ENCODE data around the gene SOX1.
A peak's percentile ranks its signal among the peaks of the same experiment; 100 is the strongest.

SOX1 gene

GRCh38 chr13:112077729-112078128 is 10.8 kb downstream of the SOX1 start:
- Histone ChIP-seq H3K36me3 (ENCODE audit: control insufficient read depth, insufficient read depth, low read length) (no peaks in the 10 kb centered on the region), H3K4me1 (ENCODE audit: control insufficient read depth, insufficient read depth, low read length) (peaks cover 24% of the 10 kb centered on the region), H3K9ac (ENCODE audit: low read depth, low read length) (no peak overlapping the region), H3K27me3 (ENCODE audit: control insufficient read depth, insufficient read depth, low read length) (peaks cover 55% of the 10 kb centered on the region), H3K4me3 (ENCODE audit: low read depth, low read length) (no peak overlapping the region), H3K9me3 (ENCODE audit: control insufficient read depth, insufficient read depth, low read length) (no peaks in the 10 kb centered on the region)

DNA sequence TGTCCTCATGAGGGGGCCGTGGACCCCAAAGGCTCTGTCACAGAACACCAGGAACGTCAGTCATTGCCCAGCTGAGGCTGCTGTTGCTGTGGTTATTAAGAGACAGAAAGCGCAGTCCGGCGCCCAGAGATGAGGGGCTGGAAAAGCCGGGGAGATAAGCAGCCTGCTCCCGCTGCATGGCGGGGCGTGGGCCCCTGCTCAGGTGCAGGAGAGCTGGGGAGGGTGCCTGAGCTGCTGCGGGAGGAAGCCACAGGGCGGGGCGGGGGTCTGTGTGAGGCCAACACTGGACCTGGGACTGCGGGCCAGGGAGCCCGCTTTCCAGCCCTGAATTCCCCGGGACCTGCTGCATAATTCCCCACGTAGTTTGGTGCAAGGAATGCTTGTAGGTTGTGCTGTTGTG is 11.3 kb downstream of the SOX1 start:
- no peak overlapping the region for H3K4me3 ChIP-seq (ENCODE audit: low read depth, low read length)
- H3K36me3 ChIP-seq (ENCODE audit: control insufficient read depth, insufficient read depth, low read length): no peaks in the 10 kb centered on the region
- H3K9ac ChIP-seq (ENCODE audit: low read depth, low read length): no peak overlapping the region
- H3K27me3 ChIP-seq (ENCODE audit: control insufficient read depth, insufficient read depth, low read length): peaks cover 55% of the 10 kb centered on the region
- H3K9me3 ChIP-seq (ENCODE audit: control insufficient read depth, insufficient read depth, low read length): no peaks in the 10 kb centered on the region
- peaks cover 24% of the 10 kb centered on the region for H3K4me1 ChIP-seq (ENCODE audit: control insufficient read depth, insufficient read depth, low read length)

- no peaks in the 10 kb centered on the region for H3K36me3 ChIP-seq (ENCODE audit: control insufficient read depth, insufficient read depth, low read length)
- H3K4me3 ChIP-seq (ENCODE audit: low read depth, low read length): peak overlapping the region; percentile 2
- no peaks in the 10 kb centered on the region for H3K9me3 ChIP-seq (ENCODE audit: control insufficient read depth, insufficient read depth, low read length)
- H3K9ac ChIP-seq (ENCODE audit: low read depth, low read length): no peak overlapping the region
- peaks cover 55% of the 10 kb centered on the region for H3K27me3 ChIP-seq (ENCODE audit: control insufficient read depth, insufficient read depth, low read length)
- H3K4me1 ChIP-seq (ENCODE audit: control insufficient read depth, insufficient read depth, low read length): peaks cover 24% of the 10 kb centered on the region
Measured at GRCh38 chr13:112078879-112079531, 12.1 kb downstream of the SOX1 start.

DNA sequence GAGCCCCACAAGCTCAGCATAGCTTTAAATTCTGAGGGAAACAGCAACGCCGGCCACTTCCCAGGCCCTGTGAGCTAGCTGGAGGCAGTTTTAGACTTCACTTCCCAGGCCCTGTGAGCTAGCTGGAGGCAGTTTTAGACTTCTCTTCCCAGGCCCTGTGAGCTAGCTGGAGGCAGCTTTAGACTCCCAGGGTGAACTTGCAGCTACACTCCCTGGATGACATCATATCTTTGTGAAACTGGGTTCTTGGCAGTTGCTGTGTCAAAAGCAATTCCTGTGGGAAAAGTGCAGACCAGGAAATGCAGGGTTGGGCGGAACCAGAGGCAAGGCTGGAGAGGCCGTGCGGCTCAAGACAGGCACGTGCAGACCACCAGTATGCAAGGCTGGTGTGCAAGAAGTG is 12.7 kb downstream of the SOX1 start:
- peaks cover 4% of the 10 kb centered on the region for H3K9me3 ChIP-seq (ENCODE audit: control insufficient read depth, insufficient read depth, low read length)

DNA sequence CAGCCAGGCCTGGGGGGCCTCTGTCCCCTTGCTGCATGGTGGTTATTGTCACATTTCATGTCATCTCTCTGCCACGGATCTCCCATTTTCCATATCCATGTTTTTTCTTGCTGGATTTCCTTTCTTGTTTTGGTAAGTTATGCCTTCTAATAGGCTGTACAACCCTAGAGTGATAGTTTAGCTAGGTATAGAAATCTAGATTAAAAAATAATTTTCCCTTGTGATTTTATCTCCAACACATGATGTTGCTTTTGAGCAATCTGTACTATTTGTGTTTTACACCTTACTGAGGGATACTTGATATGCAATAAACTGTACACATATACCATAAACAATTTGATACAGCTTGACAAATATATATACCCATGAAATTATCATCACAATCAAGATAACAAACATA is 17.0 kb downstream of the SOX1 start:
- H3K9me3 ChIP-seq (ENCODE audit: control insufficient read depth, insufficient read depth, low read length): peaks cover 14% of the 10 kb centered on the region
- H3K27me3 ChIP-seq (ENCODE audit: control insufficient read depth, insufficient read depth, low read length): peaks cover 16% of the 10 kb centered on the region
- H3K4me1 ChIP-seq (ENCODE audit: control insufficient read depth, insufficient read depth, low read length): peaks cover 11% of the 10 kb centered on the region
- H3K9ac ChIP-seq (ENCODE audit: low read depth, low read length): no peak overlapping the region
- no peaks in the 10 kb centered on the region for H3K36me3 ChIP-seq (ENCODE audit: control insufficient read depth, insufficient read depth, low read length)
- no peak overlapping the region for H3K4me3 ChIP-seq (ENCODE audit: low read depth, low read length)

More for the DNA sequence above, 12.7 kb downstream of the SOX1 start:
- H3K4me3 ChIP-seq (ENCODE audit: low read depth, low read length): peak overlapping the region; percentile 2
- no peaks in the 10 kb centered on the region for H3K36me3 ChIP-seq (ENCODE audit: control insufficient read depth, insufficient read depth, low read length)
- H3K9ac ChIP-seq (ENCODE audit: low read depth, low read length): no peak overlapping the region
- H3K4me1 ChIP-seq (ENCODE audit: control insufficient read depth, insufficient read depth, low read length): peaks cover 17% of the 10 kb centered on the region
- peaks cover 48% of the 10 kb centered on the region for H3K27me3 ChIP-seq (ENCODE audit: control insufficient read depth, insufficient read depth, low read length)

- H3K4me1 ChIP-seq (ENCODE audit: control insufficient read depth, insufficient read depth, low read length): no peaks in the 10 kb centered on the region
- no peaks in the 10 kb centered on the region for H3K36me3 ChIP-seq (ENCODE audit: control insufficient read depth, insufficient read depth, low read length)
- H3K4me3 ChIP-seq (ENCODE audit: low read depth, low read length): no peak overlapping the region
- peaks cover 28% of the 10 kb centered on the region for H3K27me3 ChIP-seq (ENCODE audit: control insufficient read depth, insufficient read depth, low read length)
- no peak overlapping the region for H3K9ac ChIP-seq (ENCODE audit: low read depth, low read length)
- H3K9me3 ChIP-seq (ENCODE audit: control insufficient read depth, insufficient read depth, low read length): no peaks in the 10 kb centered on the region
Measured at GRCh38 chr13:112092453-112092852, 25.5 kb downstream of the SOX1 start.

GRCh38 chr13:112095354-112095753 is 28.4 kb downstream of the SOX1 start:
- H3K9me3 ChIP-seq (ENCODE audit: control insufficient read depth, insufficient read depth, low read length): no peaks in the 10 kb centered on the region
- no peak overlapping the region for H3K9ac ChIP-seq (ENCODE audit: low read depth, low read length)
- H3K4me1 ChIP-seq (ENCODE audit: control insufficient read depth, insufficient read depth, low read length): no peaks in the 10 kb centered on the region
- H3K27me3 ChIP-seq (ENCODE audit: control insufficient read depth, insufficient read depth, low read length): peaks cover 30% of the 10 kb centered on the region
- no peak overlapping the region for H3K4me3 ChIP-seq (ENCODE audit: low read depth, low read length)
- no peaks in the 10 kb centered on the region for H3K36me3 ChIP-seq (ENCODE audit: control insufficient read depth, insufficient read depth, low read length)

DNA sequence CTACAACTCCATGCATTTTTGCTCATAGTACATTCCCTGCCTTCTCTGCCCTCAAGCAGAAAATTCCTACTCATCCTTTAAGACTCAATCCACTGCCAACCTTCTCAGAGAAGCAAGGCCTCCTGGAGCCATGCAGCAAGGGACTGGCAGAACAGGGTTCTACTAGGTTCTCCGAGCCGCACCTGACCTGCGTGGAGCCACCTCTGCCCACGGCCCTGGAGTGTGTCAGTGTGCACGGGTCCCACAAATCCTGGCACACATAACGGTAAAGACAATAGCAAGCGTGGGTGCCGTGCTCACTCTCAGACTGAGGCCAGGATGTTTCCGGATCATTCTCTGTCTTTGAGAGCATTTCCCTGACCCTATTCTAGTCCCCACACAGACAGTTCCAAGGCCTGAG is 30.0 kb downstream of the SOX1 start:
- Histone ChIP-seq H3K27me3 (ENCODE audit: control insufficient read depth, insufficient read depth, low read length) (peaks cover 45% of the 10 kb centered on the region), H3K9me3 (ENCODE audit: control insufficient read depth, insufficient read depth, low read length) (no peaks in the 10 kb centered on the region), H3K4me1 (ENCODE audit: control insufficient read depth, insufficient read depth, low read length) (no peaks in the 10 kb centered on the region), H3K4me3 (ENCODE audit: low read depth, low read length) (no peak overlapping the region), H3K9ac (ENCODE audit: low read depth, low read length) (no peak overlapping the region), H3K36me3 (ENCODE audit: control insufficient read depth, insufficient read depth, low read length) (no peaks in the 10 kb centered on the region)

- Histone ChIP-seq H3K4me3 (ENCODE audit: low read depth, low read length) (no peak overlapping the region), H3K4me1 (ENCODE audit: control insufficient read depth, insufficient read depth, low read length) (no peaks in the 10 kb centered on the region), H3K27me3 (ENCODE audit: control insufficient read depth, insufficient read depth, low read length) (peaks cover 53% of the 10 kb centered on the region), H3K9me3 (ENCODE audit: control insufficient read depth, insufficient read depth, low read length) (no peaks in the 10 kb centered on the region), H3K9ac (ENCODE audit: low read depth, low read length) (no peak overlapping the region), H3K36me3 (ENCODE audit: control insufficient read depth, insufficient read depth, low read length) (no peaks in the 10 kb centered on the region)
Measured at GRCh38 chr13:112097770-112098169, 30.8 kb downstream of the SOX1 start.

- Histone ChIP-seq H3K4me3 (ENCODE audit: low read depth, low read length) (no peak overlapping the region), H3K9me3 (ENCODE audit: control insufficient read depth, insufficient read depth, low read length) (no peaks in the 10 kb centered on the region), H3K27me3 (ENCODE audit: control insufficient read depth, insufficient read depth, low read length) (peaks cover 61% of the 10 kb centered on the region), H3K9ac (ENCODE audit: low read depth, low read length) (no peak overlapping the region), H3K4me1 (ENCODE audit: control insufficient read depth, insufficient read depth, low read length) (no peaks in the 10 kb centered on the region), H3K36me3 (ENCODE audit: control insufficient read depth, insufficient read depth, low read length) (no peaks in the 10 kb centered on the region)
Measured at GRCh38 chr13:112098699-112099098, 31.8 kb downstream of the SOX1 start.

- Histone ChIP-seq H3K36me3 (ENCODE audit: control insufficient read depth, insufficient read depth, low read length) (no peaks in the 10 kb centered on the region), H3K27me3 (ENCODE audit: control insufficient read depth, insufficient read depth, low read length) (peaks cover 69% of the 10 kb centered on the region), H3K9ac (ENCODE audit: low read depth, low read length) (no peak overlapping the region), H3K9me3 (ENCODE audit: control insufficient read depth, insufficient read depth, low read length) (no peaks in the 10 kb centered on the region), H3K4me1 (ENCODE audit: control insufficient read depth, insufficient read depth, low read length) (peaks cover 8% of the 10 kb centered on the region), H3K4me3 (ENCODE audit: low read depth, low read length) (no peak overlapping the region)
Measured at GRCh38 chr13:112101360-112101930, 34.5 kb downstream of the SOX1 start.

- H3K4me3 ChIP-seq (ENCODE audit: low read depth, low read length): no peak overlapping the region
- H3K27me3 ChIP-seq (ENCODE audit: control insufficient read depth, insufficient read depth, low read length): peaks cover 74% of the 10 kb centered on the region
- no peak overlapping the region for H3K9ac ChIP-seq (ENCODE audit: low read depth, low read length)
- H3K4me1 ChIP-seq (ENCODE audit: control insufficient read depth, insufficient read depth, low read length): peaks cover 11% of the 10 kb centered on the region
- no peaks in the 10 kb centered on the region for H3K36me3 ChIP-seq (ENCODE audit: control insufficient read depth, insufficient read depth, low read length)
- H3K9me3 ChIP-seq (ENCODE audit: control insufficient read depth, insufficient read depth, low read length): no peaks in the 10 kb centered on the region
Measured at GRCh38 chr13:112102243-112102642, 35.3 kb downstream of the SOX1 start.
